Caco-2 (cell line): Measurements from ENCODE around the gene CCS. TPM values are rescaled to one million over a fixed set of nuclear protein-coding genes. Genes with fewer than 3 reads are reported as not detected.

Experiments
- BruUV-seq: library from RNA; stranded (reverse); fragments of 400-500 nt; replicated peaks from 2 replicates; lab custom pipeline; 2021; lab: Mats Ljungman, UMichigan
- CTCF ChIA-PET: fragments of 300-600 bp; sonication (Branson Sonifier 250); formaldehyde crosslinking; loops from one replicate; lab custom pipeline; 2022; ENCODE audit warnings: antibody characterized with exemption; lab: Charles Lee
- POLR2A ChIA-PET: fragments of 300-600 bp; sonication (Branson Sonifier 250); formaldehyde crosslinking; loops from one replicate; lab custom pipeline; 2022; ENCODE audit warnings: antibody characterized with exemption; lab: Charles Lee
- DNase-seq, 2 experiments: peaks; one replicate each; pipeline versions ENCODE4 v3.0.0 to v3.0.0-alpha.2; 2020 to 2022
- H3K27me3 ChIP-seq: replicated peaks from 2 replicates; pipeline ENCODE4 v1.6.0; 2011; ENCODE audit warnings: low read length; ENCODE audit not compliant: control insufficient read depth, insufficient read depth
- H3K36me3 ChIP-seq: 2 replicates; pipeline ENCODE4 v1.5.1; 2011; ENCODE audit warnings: low read length; ENCODE audit not compliant: control insufficient read depth, insufficient read depth
- H3K4me1 ChIP-seq: fragments of 250-450 bp; sonication (Bioruptor Pico); 2 replicates; pipeline ENCODE4 v1.5.1; 2020; ENCODE audit warnings: mild to moderate bottlenecking
- H3K4me3 ChIP-seq: 2 replicates; pipeline ENCODE4 v1.5.1; 2011; ENCODE audit warnings: low read depth, mild to moderate bottlenecking, control low read depth, low read length
- H3K9me3 ChIP-seq: fragments of 250-450 bp; sonication (Bioruptor Pico); 2 replicates; pipeline ENCODE4 v1.5.1; 2020; ENCODE audit warnings: mild to moderate bottlenecking, moderate library complexity
- H3K27ac Mint-ChIP-seq: one replicate; pipeline ENCODE4 v1.8.0; 2022; ENCODE audit warnings: mixed read lengths; ENCODE audit not compliant: unreplicated experiment
- H3K27me3 Mint-ChIP-seq: one replicate; pipeline ENCODE4 v1.8.0; 2022; ENCODE audit warnings: mixed read lengths; ENCODE audit not compliant: insufficient read depth, unreplicated experiment
- H3K36me3 Mint-ChIP-seq: one replicate; pipeline ENCODE4 v1.8.0; 2022; ENCODE audit warnings: mild to moderate bottlenecking, mixed read lengths; ENCODE audit not compliant: insufficient read depth, unreplicated experiment
- H3K4me1 Mint-ChIP-seq: one replicate; pipeline ENCODE4 v1.8.0; 2022; ENCODE audit warnings: low read depth, mixed read lengths; ENCODE audit not compliant: unreplicated experiment
- H3K4me3 Mint-ChIP-seq: one replicate; pipeline ENCODE4 v1.8.0; 2022; ENCODE audit warnings: mild to moderate bottlenecking, moderate library complexity, mixed read lengths; ENCODE audit not compliant: unreplicated experiment
- H3K9me3 Mint-ChIP-seq: one replicate; pipeline ENCODE4 v1.8.0; 2022; ENCODE audit warnings: mixed read lengths; ENCODE audit not compliant: unreplicated experiment
- intact Hi-C: fragments of 100-400 bp; cut with micrococcal nuclease; formaldehyde crosslinking; loops from one replicate; pipeline ENCODE4 v1.10.0; 2022; ENCODE audit not compliant: unreplicated experiment
- total RNA-seq: library from RNA; stranded (reverse); gene quantifications from 2 replicates; pipeline ENCODE4 v1.2.3, GENCODE V29; 2022
- TF ChIP-seq, protein P1 (sequence below), 2 experiments: fragments of 200-600 bp in 1 of 2; IDR thresholded peaks; 1 replicate in 1 of 2; 2 replicates in 1 of 2; pipeline versions ENCODE4 v1.5.1 to v1.8.0; 2011 to 2022; ENCODE audit warnings: antibody characterized with exemption in 1 of 2, control low read depth in 1 of 2, inconsistent platforms in 1 of 2, low read depth in 1 of 2, low read length in 1 of 2, mild to moderate bottlenecking in 1 of 2, moderate library complexity in 1 of 2; ENCODE audit not compliant: insufficient read depth in 1 of 2, severe bottlenecking in 1 of 2, unreplicated experiment in 1 of 2

Gene CCS
- total RNA-seq, 1 experiment from 2014 or later: 52.9 TPM

GRCh38 chr11:66628061-66628603, 35.1 kb downstream of the CCS start:
- TSS peak; percentile 1 for BruUV-seq
- TF ChIP-seq, protein P1, sequence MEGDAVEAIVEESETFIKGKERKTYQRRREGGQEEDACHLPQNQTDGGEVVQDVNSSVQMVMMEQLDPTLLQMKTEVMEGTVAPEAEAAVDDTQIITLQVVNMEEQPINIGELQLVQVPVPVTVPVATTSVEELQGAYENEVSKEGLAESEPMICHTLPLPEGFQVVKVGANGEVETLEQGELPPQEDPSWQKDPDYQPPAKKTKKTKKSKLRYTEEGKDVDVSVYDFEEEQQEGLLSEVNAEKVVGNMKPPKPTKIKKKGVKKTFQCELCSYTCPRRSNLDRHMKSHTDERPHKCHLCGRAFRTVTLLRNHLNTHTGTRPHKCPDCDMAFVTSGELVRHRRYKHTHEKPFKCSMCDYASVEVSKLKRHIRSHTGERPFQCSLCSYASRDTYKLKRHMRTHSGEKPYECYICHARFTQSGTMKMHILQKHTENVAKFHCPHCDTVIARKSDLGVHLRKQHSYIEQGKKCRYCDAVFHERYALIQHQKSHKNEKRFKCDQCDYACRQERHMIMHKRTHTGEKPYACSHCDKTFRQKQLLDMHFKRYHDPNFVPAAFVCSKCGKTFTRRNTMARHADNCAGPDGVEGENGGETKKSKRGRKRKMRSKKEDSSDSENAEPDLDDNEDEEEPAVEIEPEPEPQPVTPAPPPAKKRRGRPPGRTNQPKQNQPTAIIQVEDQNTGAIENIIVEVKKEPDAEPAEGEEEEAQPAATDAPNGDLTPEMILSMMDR (IDR thresholded peaks at IDR 0.05; ENCODE audit: insufficient read depth in 1 of 2, low read depth in 1 of 2, low read length in 1 of 2, severe bottlenecking in 1 of 2, unreplicated experiment in 1 of 2): no peak
- intact Hi-C loops: no loop called here
- ChIA-PET POLR2A (interaction anchor here (1.9 to 2.5 kb wide), 2 partner anchors 10 to 11 kb away, joined by 6 to 31 read pairs; partner anchors contain the start of gene RBM14), CTCF (interaction anchor here (0.6 to 0.8 kb wide), 2 partner anchors 10 to 264 kb away, joined by 3 to 4 read pairs; partner anchors contain the start of gene RBM4)
- peaks cover 96% of the 10 kb centered on the region for H3K36me3 Mint-ChIP-seq
- Histone ChIP-seq H3K27me3 (no peaks in the 10 kb centered on the region), H3K4me1 (no peaks in the 10 kb centered on the region), H3K9me3 (no peaks in the 10 kb centered on the region), H3K36me3 (peaks cover 24% of the 10 kb centered on the region), H3K4me3 (no peak overlapping the region)
- H3K4me1 Mint-ChIP-seq: no peaks in the 10 kb centered on the region
- H3K4me3 Mint-ChIP-seq: no peak overlapping the region
- H3K27me3 Mint-ChIP-seq: no peaks in the 10 kb centered on the region
- DNase-seq: no peak
- no peak overlapping the region for H3K27ac Mint-ChIP-seq
- H3K9me3 Mint-ChIP-seq: no peaks in the 10 kb centered on the region

DNA sequence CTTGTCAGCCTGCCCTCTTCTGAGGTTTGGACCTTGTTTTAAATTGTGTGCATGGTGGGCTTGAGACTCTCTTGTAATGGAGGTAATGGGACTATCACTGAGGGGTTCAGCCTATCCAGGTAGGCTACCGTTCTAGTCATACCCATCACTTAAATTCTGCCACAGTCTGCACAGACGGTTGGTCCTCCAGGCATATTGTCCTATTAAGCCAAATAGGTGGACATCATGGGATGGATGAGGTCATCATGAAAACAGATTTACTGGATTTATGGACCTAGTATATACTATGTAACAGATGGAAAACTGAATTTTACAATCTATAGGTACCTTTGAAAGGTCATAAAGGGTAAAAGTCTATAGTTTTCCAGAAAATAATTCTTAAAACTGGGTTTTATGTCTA, 36.4 kb downstream of the CCS start:
- Mint-ChIP-seq H3K9me3 (no peaks in the 10 kb centered on the region), H3K36me3 (peaks cover 94% of the 10 kb centered on the region), H3K4me3 (no peak overlapping the region), H3K27me3 (no peaks in the 10 kb centered on the region), H3K27ac (no peak overlapping the region), H3K4me1 (no peaks in the 10 kb centered on the region)
- no peaks in the 10 kb centered on the region for H3K4me1 ChIP-seq
- H3K4me3 ChIP-seq: no peak overlapping the region
- intact Hi-C loops: no loop called here
- H3K9me3 ChIP-seq: no peaks in the 10 kb centered on the region
- POLR2A ChIA-PET: interaction anchor here (2.5 kb wide), 1 partner anchor 12 kb away, joined by 31 read pairs; the partner anchor contains the start of gene RBM14
- H3K27me3 ChIP-seq: no peaks in the 10 kb centered on the region
- DNase-seq: no peak
- CTCF ChIA-PET: interaction anchor here (0.6 kb wide), 1 partner anchor 682 kb away, joined by 3 read pairs; no protein-coding TSS in a partner anchor
- TF ChIP-seq, protein P1 (IDR thresholded peaks at IDR 0.05; ENCODE audit: insufficient read depth in 1 of 2, low read depth in 1 of 2, low read length in 1 of 2, severe bottlenecking in 1 of 2, unreplicated experiment in 1 of 2): no peak
- no TSS peak for BruUV-seq
- peaks cover 22% of the 10 kb centered on the region for H3K36me3 ChIP-seq

DNA sequence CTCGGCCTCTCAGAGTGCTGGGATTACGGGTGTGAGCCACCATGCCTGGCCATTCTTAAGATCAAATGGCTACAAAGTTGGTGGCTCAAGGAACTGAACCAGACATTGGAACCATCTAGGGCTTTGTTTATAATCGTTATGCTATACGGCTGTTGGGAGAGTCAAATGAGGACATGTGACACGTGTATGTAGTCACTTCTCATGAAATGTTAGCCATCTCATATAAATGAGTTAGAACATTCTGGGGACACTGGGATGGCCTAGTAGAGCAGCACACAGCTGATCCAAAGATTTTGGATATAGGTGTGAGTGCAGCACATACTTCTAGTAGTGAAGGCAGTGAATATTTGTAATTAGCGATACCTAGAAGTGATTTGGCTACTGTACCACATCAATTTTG, 38.9 kb downstream of the CCS start:
- ChIA-PET POLR2A (no interaction called here), CTCF (no interaction called here)
- Mint-ChIP-seq H3K9me3 (no peaks in the 10 kb centered on the region), H3K27me3 (no peaks in the 10 kb centered on the region), H3K4me3 (no peak overlapping the region), H3K36me3 (peaks cover 94% of the 10 kb centered on the region), H3K27ac (peak overlapping the region; percentile 36), H3K4me1 (peaks cover 6% of the 10 kb centered on the region)
- no peaks in the 10 kb centered on the region for H3K9me3 ChIP-seq
- H3K27me3 ChIP-seq: no peaks in the 10 kb centered on the region
- no TSS peak for BruUV-seq
- TF ChIP-seq, protein P1 (IDR thresholded peaks at IDR 0.05; ENCODE audit: insufficient read depth in 1 of 2, low read depth in 1 of 2, low read length in 1 of 2, severe bottlenecking in 1 of 2, unreplicated experiment in 1 of 2): no peak
- peaks cover 15% of the 10 kb centered on the region for H3K36me3 ChIP-seq
- intact Hi-C loops: no loop called here
- no peaks in the 10 kb centered on the region for H3K4me1 ChIP-seq
- no peak overlapping the region for H3K4me3 ChIP-seq
- DNase-seq: no peak
